GM12878 (cell line): ENCODE data around the gene AKT3. TPM values are rescaled to one million over a fixed set of nuclear protein-coding genes. Genes with fewer than 3 reads are reported as not detected.

Experiments used
- ATAC-seq: fragments of 200-7000 bp; cut with Tn5 transposase; 3 replicates; pipeline ENCODE4 v1.9.1; 2020; ENCODE audit warnings: mild to moderate bottlenecking, moderate library complexity
- BruUV-seq: library from RNA; stranded (reverse); fragments of 400-500 nt; replicated peaks from 2 replicates; lab custom pipeline; 2021; lab: Mats Ljungman, UMichigan
- CTCF ChIA-PET: fragments of 300-600 bp; sonication (Branson Sonifier 250); formaldehyde crosslinking; extraction: SDS; loops from one replicate; lab custom pipeline; 2021; ENCODE audit warnings: inconsistent platforms; lab: Yijun Ruan, JAX
- POLR2A ChIA-PET: fragments of 350-600 bp; formaldehyde crosslinking; extraction: SDS; loops from one replicate; lab custom pipeline; 2021; ENCODE audit warnings: inconsistent platforms; lab: Charles Lee
- RAD21 ChIA-PET: fragments of 300-600 bp; sonication (Branson Sonifier 250); formaldehyde crosslinking; loops from one replicate; lab custom pipeline; 2023; ENCODE audit warnings: antibody characterized with exemption; ENCODE audit not compliant: unreplicated experiment; lab: Charles Lee
- SMC1A ChIA-PET: fragments of 300-600 bp; sonication (Branson Sonifier 250); formaldehyde crosslinking; loops from one replicate; lab custom pipeline; 2023; ENCODE audit not compliant: unreplicated experiment, uncharacterized antibody; lab: Charles Lee
- DNase-seq: peaks from one replicate; pipeline ENCODE4 v3.0.0-alpha.2; 2011; ENCODE audit warnings: low read depth, low spot score
- FAIRE-seq: peaks from 3 replicates; lab custom pipeline; 2011; peaks lifted over from hg19 to GRCh38; lab: Jason Lieb, UNC
- H2AFZ ChIP-seq: 2 replicates; pipeline ENCODE4 v1.6.0; 2011; ENCODE audit warnings: low read depth, low read length, control low read depth; ENCODE audit not compliant: control insufficient read depth
- H3K27ac ChIP-seq: 2 replicates; pipeline ENCODE4 v1.5.1; 2011; ENCODE audit warnings: control low read depth; ENCODE audit not compliant: control insufficient read depth, insufficient read depth
- H3K27me3 ChIP-seq, 2 experiments: replicated peaks in 1 of 2; 2 replicates each; pipeline versions ENCODE4 v1.6.0 to v1.6.1; 2011; ENCODE audit warnings: low read length in 1 of 2; ENCODE audit not compliant: control insufficient read depth in 2 of 2, insufficient read depth in 2 of 2
- H3K36me3 ChIP-seq, 2 experiments: 2 replicates each; pipeline ENCODE4 v1.5.1; 2011; ENCODE audit warnings: low read length in 1 of 2; ENCODE audit not compliant: control insufficient read depth in 2 of 2, insufficient read depth in 2 of 2
- H3K4me1 ChIP-seq: 2 replicates; pipeline ENCODE4 v1.6.1; 2011; ENCODE audit warnings: mild to moderate bottlenecking, low read length, moderate library complexity, mixed read lengths; ENCODE audit not compliant: control insufficient read depth, insufficient read depth
- H3K4me2 ChIP-seq: 2 replicates; pipeline ENCODE4 v1.6.0; 2011; ENCODE audit warnings: control low read depth; ENCODE audit not compliant: control insufficient read depth, insufficient read depth
- H3K4me3 ChIP-seq: fragments of 200-600 bp; sonication (generic); 2 replicates; pipeline ENCODE4 v1.5.1; 2016
- H3K79me2 ChIP-seq: 2 replicates; pipeline ENCODE4 v1.6.0; 2011; ENCODE audit warnings: low read length; ENCODE audit not compliant: control insufficient read depth, insufficient read depth
- H3K9ac ChIP-seq: 2 replicates; pipeline ENCODE4 v1.8.0; 2011; ENCODE audit warnings: low read length, control low read depth, mixed read lengths; ENCODE audit not compliant: control insufficient read depth, insufficient read depth
- H3K9me3 ChIP-seq: replicated peaks from 3 replicates; pipeline ENCODE4 v1.5.1; 2011; ENCODE audit warnings: mild to moderate bottlenecking, low read length; ENCODE audit not compliant: control insufficient read depth, insufficient read depth
- H4K20me1 ChIP-seq: 2 replicates; pipeline ENCODE4 v1.6.0; 2011; ENCODE audit not compliant: control insufficient read depth, insufficient read depth
- DPF2 ChIP-seq: fragments of 450-650 bp; IDR thresholded peaks from 2 replicates; pipeline ENCODE4 v1.6.1; 2017; ENCODE audit warnings: mild to moderate bottlenecking
- FOXM1 ChIP-seq: IDR thresholded peaks from 2 replicates; pipeline ENCODE4 v1.6.1; 2012; ENCODE audit warnings: low read depth, mild to moderate bottlenecking, inconsistent platforms, low read length, moderate library complexity
- RBBP5 ChIP-seq: fragments of 200-600 bp; sonication (generic); conservative IDR thresholded peaks from 2 replicates; pipeline ENCODE4 v1.6.1; 2016
- RCOR1 ChIP-seq: conservative IDR thresholded peaks from 2 replicates; pipeline ENCODE4 v1.6.1; 2012; ENCODE audit warnings: low read depth, low read length, improper control_type of control experiment
- WGBS: methylation state at CpG from one replicate; pipeline ENCODE4 v1.1.6; 2016; ENCODE audit warnings: low lambda C conversion rate; ENCODE audit not compliant: insufficient replicate concordance, insufficient coverage; ENCODE audit errors: missing lambda C conversion rate; 5-methylcytosine and 5-hydroxymethylcytosine counted together
- in situ Hi-C: fragments of 300-500 bp; cut with MboI; formaldehyde crosslinking; loops from 9 replicates; pipeline ENCODE4 v1.14.3; 2018; ENCODE audit warnings: mixed read lengths
- intact Hi-C: fragments of 100-400 bp; cut with micrococcal nuclease; formaldehyde crosslinking; loops from one replicate; pipeline ENCODE4 v1.14.2; 2022; ENCODE audit not compliant: unreplicated experiment
- polyA plus RNA-seq, 11 experiments: library from polyadenylated mRNA; depleted of rRNA in 4 of 11; unstranded in 6 of 11; stranded (reverse) in 5 of 11; fragments of >200 nt; fragmentation: Nextera tagmentation in 4 of 11; fragmentation: Illumina TruSeq in 1 of 11; extraction: Ambion mirVana in 4 of 11; extraction: Trizol in 1 of 11; gene quantifications; 1 replicate in 1 of 11; 2 replicates in 10 of 11; pipeline versions ENCODE4 v1.2.1 to v1.2.3, GENCODE V29; 2011 to 2016; ENCODE audit warnings: inconsistent platforms in 2 of 11, missing spikeins in 2 of 11, low read depth in 1 of 11
- total RNA-seq, 4 experiments: library from RNA; depleted of rRNA in 3 of 4; stranded (reverse); fragments of >200 nt in 3 of 4; fragmentation: Illumina TruSeq in 1 of 4; extraction: Trizol in 1 of 4; gene quantifications; 2 replicates each; pipeline versions ENCODE4 v1.2.1 to v1.2.3, GENCODE V29; 2013 to 2021
- TF ChIP-seq, protein P1 (sequence below): IDR thresholded peaks from 2 replicates; pipeline ENCODE4 v1.6.1; 2012; ENCODE audit warnings: low read depth, low read length, improper control_type of control experiment
- TF ChIP-seq, protein P2 (sequence below): fragments of 450-650 bp; conservative IDR thresholded peaks from 2 replicates; pipeline ENCODE4 v1.6.1; 2017; ENCODE audit warnings: mild to moderate bottlenecking, moderate library complexity
- TF ChIP-seq, protein P3 (sequence below): IDR thresholded peaks from 2 replicates; pipeline ENCODE4 v1.6.1; 2012; ENCODE audit warnings: mild to moderate bottlenecking, low read depth, low read length

The AKT3 gene
- total and polyA plus RNA-seq, 10 of the 15 experiments (the other 5 are each of a cell fraction or from before 2014, with no cell fraction given): 0.03 to 0.56 (median 0.19) TPM

DNA sequence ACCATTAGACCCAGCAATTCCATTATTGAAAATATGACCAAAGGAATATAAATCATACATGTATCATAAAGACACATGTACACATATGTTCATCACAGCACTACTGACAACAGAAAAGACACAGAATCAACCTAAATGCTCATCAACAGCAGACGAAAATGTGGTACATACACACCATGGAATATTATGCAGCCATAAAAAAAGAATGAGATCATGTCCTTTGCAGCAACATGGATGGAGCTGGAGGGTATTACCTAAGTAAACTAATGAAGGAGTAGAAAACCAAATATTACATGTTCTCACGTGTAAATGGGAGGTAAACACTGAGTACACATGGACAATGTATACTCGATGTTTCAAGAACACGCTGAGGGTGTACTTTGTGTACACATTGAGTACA is 15.9 kb downstream of the AKT3 start (continued):
- TF ChIP-seq, protein P1, sequence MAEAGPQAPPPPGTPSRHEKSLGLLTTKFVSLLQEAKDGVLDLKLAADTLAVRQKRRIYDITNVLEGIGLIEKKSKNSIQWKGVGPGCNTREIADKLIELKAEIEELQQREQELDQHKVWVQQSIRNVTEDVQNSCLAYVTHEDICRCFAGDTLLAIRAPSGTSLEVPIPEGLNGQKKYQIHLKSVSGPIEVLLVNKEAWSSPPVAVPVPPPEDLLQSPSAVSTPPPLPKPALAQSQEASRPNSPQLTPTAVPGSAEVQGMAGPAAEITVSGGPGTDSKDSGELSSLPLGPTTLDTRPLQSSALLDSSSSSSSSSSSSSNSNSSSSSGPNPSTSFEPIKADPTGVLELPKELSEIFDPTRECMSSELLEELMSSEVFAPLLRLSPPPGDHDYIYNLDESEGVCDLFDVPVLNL: no peak
- no peak for TF ChIP-seq RCOR1

DNA sequence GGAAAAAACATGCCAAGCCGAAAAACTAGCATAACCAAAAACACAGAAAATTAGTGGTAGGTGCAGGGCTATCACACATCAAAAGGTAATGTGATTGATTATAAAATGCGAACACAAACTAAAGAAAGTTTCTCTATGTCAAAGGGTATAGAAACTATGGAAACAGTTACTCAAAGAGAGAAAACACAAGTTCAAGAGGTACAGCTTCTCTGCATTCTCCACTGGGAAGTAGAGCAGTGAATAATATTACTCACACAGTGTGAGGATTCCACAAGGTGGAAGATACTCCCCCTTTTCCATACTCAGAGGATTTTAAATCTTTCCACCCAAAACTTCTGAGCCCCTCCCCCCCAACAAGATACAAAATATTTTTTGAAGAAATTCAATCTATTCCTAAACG is 18.6 kb downstream of the AKT3 start:
- CTCF ChIA-PET: no interaction called here

More for the DNA sequence above, 18.6 kb downstream of the AKT3 start:
- Histone ChIP-seq H3K9me3 (no peaks in the 10 kb centered on the region), H4K20me1 (no peaks in the 10 kb centered on the region), H3K27me3 (no peaks in the 10 kb centered on the region), H2AFZ (no peak overlapping the region), H3K79me2 (no peaks in the 10 kb centered on the region), H3K4me1 (no peaks in the 10 kb centered on the region), H3K9ac (no peak overlapping the region), H3K36me3 (no peaks in the 10 kb centered on the region), H3K27ac (no peak overlapping the region), H3K4me3 (no peak overlapping the region), H3K4me2 (no peak overlapping the region)
- WGBS: 100% methylated on average over 3 of the region's 3 CpGs
- TF ChIP-seq, protein P1: no peak
- TF ChIP-seq, protein P2, sequence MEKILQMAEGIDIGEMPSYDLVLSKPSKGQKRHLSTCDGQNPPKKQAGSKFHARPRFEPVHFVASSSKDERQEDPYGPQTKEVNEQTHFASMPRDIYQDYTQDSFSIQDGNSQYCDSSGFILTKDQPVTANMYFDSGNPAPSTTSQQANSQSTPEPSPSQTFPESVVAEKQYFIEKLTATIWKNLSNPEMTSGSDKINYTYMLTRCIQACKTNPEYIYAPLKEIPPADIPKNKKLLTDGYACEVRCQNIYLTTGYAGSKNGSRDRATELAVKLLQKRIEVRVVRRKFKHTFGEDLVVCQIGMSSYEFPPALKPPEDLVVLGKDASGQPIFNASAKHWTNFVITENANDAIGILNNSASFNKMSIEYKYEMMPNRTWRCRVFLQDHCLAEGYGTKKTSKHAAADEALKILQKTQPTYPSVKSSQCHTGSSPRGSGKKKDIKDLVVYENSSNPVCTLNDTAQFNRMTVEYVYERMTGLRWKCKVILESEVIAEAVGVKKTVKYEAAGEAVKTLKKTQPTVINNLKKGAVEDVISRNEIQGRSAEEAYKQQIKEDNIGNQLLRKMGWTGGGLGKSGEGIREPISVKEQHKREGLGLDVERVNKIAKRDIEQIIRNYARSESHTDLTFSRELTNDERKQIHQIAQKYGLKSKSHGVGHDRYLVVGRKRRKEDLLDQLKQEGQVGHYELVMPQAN: no peak
- TF ChIP-seq RBBP5 (no peak), FOXM1 (no peak), DPF2 (no peak)
- TF ChIP-seq, protein P3, sequence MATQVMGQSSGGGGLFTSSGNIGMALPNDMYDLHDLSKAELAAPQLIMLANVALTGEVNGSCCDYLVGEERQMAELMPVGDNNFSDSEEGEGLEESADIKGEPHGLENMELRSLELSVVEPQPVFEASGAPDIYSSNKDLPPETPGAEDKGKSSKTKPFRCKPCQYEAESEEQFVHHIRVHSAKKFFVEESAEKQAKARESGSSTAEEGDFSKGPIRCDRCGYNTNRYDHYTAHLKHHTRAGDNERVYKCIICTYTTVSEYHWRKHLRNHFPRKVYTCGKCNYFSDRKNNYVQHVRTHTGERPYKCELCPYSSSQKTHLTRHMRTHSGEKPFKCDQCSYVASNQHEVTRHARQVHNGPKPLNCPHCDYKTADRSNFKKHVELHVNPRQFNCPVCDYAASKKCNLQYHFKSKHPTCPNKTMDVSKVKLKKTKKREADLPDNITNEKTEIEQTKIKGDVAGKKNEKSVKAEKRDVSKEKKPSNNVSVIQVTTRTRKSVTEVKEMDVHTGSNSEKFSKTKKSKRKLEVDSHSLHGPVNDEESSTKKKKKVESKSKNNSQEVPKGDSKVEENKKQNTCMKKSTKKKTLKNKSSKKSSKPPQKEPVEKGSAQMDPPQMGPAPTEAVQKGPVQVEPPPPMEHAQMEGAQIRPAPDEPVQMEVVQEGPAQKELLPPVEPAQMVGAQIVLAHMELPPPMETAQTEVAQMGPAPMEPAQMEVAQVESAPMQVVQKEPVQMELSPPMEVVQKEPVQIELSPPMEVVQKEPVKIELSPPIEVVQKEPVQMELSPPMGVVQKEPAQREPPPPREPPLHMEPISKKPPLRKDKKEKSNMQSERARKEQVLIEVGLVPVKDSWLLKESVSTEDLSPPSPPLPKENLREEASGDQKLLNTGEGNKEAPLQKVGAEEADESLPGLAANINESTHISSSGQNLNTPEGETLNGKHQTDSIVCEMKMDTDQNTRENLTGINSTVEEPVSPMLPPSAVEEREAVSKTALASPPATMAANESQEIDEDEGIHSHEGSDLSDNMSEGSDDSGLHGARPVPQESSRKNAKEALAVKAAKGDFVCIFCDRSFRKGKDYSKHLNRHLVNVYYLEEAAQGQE: no peak
- in situ Hi-C loops: no loop called here
- RAD21 ChIA-PET: no interaction called here
- FAIRE-seq (no peak), DNase-seq (no peak), ATAC-seq (no peak)
- intact Hi-C loops: no loop called here
- no TSS peak for BruUV-seq
- SMC1A ChIA-PET: interaction anchor here (0.9 kb wide), 1 partner anchor 11 kb away, joined by 4 read pairs; no protein-coding TSS in a partner anchor
- POLR2A ChIA-PET: no interaction called here
